IMR-90 (cell line): Measurements from ENCODE around the gene PIN4. TPM values are rescaled to one million over a fixed set of nuclear protein-coding genes. Genes with fewer than 3 reads are reported as not detected.

Experiments
- BHLHE40 ChIP-seq: fragments of 150-350 bp; IDR thresholded peaks from 2 replicates; pipeline ENCODE4 v1.6.1; 2016; ENCODE audit warnings: mild to moderate bottlenecking, low read depth, low read length
- MAFK ChIP-seq: IDR thresholded peaks from 2 replicates; pipeline ENCODE4 v1.6.1; 2012; ENCODE audit warnings: low read depth, low read length, improper control_type of control experiment
- MAZ ChIP-seq: IDR thresholded peaks from 2 replicates; pipeline ENCODE4 v1.6.1; 2012; ENCODE audit warnings: low read depth, mild to moderate bottlenecking, low read length, improper control_type of control experiment, moderate library complexity, borderline replicate concordance
- RCOR1 ChIP-seq: IDR thresholded peaks from 2 replicates; pipeline ENCODE4 v1.6.1; 2012; ENCODE audit warnings: mild to moderate bottlenecking, low read length, improper control_type of control experiment; ENCODE audit not compliant: insufficient replicate concordance
- RFX5 ChIP-seq: IDR thresholded peaks from 2 replicates; pipeline ENCODE4 v1.8.0; 2012; ENCODE audit warnings: low read depth, mild to moderate bottlenecking, low read length, moderate library complexity
- polyA plus RNA-seq, 3 experiments: library from polyadenylated mRNA; depleted of rRNA; stranded (reverse); fragments of >200 nt; gene quantifications; 2 replicates each; pipeline ENCODE4 v1.2.3, GENCODE V29; 2012; ENCODE audit warnings: low replicate concordance in 1 of 3
- total RNA-seq: library from RNA; depleted of rRNA; stranded (reverse); fragments of >200 nt; gene quantifications from 2 replicates; pipeline ENCODE4 v1.2.3, GENCODE V29; 2012; rRNA removed

PIN4 gene
- total and polyA plus RNA-seq, 2 of the 4 experiments (the other 2 are of a cell fraction): 2.2 to 18.2 TPM

GRCh38 chrX:72247206-72247942 is 65.8 kb downstream of the PIN4 start (continued):
- TF ChIP-seq MAZ (no peak), BHLHE40 (no peak), MAFK (no peak), RCOR1 (no peak), RFX5 (no peak)

Other genes starting within 250 kb of the PIN4 start
- 0.56 and 0.90 TPM in 2 replicates for gene RTL5, start 49.8 kb upstream of the PIN4 start, total RNA-seq
- gene RTL5, start 49.8 kb upstream of the PIN4 start, polyA plus RNA-seq (2012; rRNA removed): 1.9 and 2.5 TPM in 2 replicates
- gene ERCC6L, start 57.3 kb downstream of the PIN4 start, total RNA-seq: 5.4 and 8.1 TPM in 2 replicates
- 1.8 and 2.3 TPM in 2 replicates for gene ERCC6L, start 57.3 kb downstream of the PIN4 start, polyA plus RNA-seq (2012; rRNA removed)
- 956 and 1,140 TPM in 2 replicates for gene RPS4X, start 95.5 kb downstream of the PIN4 start, total RNA-seq
- gene RPS4X, start 95.5 kb downstream of the PIN4 start, polyA plus RNA-seq (2012; rRNA removed): 1,207 and 1,288 TPM in 2 replicates
- gene CITED1, start 124.2 kb downstream of the PIN4 start, total RNA-seq: under 0.01 and 0.18 TPM in 2 replicates
- 0.24 TPM in 1 of 2 replicates, not detected in the other for gene CITED1, start 124.2 kb downstream of the PIN4 start, polyA plus RNA-seq (2012; rRNA removed)